Mucosa of descending colon (tissue), 3 donors: Measurements from ENCODE around the gene CPLX1. TPM values are rescaled to one million over a fixed set of nuclear protein-coding genes. Genes with fewer than 3 reads are reported as not detected.

Experiments
- ATAC-seq: fragments of 200-7000 bp; cut with Tn5 transposase; one replicate; pipeline ENCODE4 v1.9.1; 2020; ENCODE audit warnings: mild to moderate bottlenecking, moderate library complexity
- DNase-seq, 3 donors: peaks; one replicate each; pipeline ENCODE4 v3.0.0-alpha.2; 2020
- H3K36me3 ChIP-seq: fragments of 200-600 bp; one replicate; pipeline ENCODE4 v1.8.0; 2021; ENCODE audit warnings: low read depth, mild to moderate bottlenecking
- H3K4me1 ChIP-seq: fragments of 200-600 bp; one replicate; pipeline ENCODE4 v1.8.0; 2021; ENCODE audit warnings: low read depth, mild to moderate bottlenecking
- H3K4me3 ChIP-seq: fragments of 200-600 bp; one replicate; pipeline ENCODE4 v1.8.0; 2021; ENCODE audit warnings: mild to moderate bottlenecking
- H3K9me3 ChIP-seq: fragments of 200-600 bp; one replicate; pipeline ENCODE4 v1.8.0; 2021; ENCODE audit warnings: mild to moderate bottlenecking
- CTCF ChIP-seq: fragments of 200-600 bp; IDR thresholded peaks from one replicate; pipeline ENCODE4 v1.8.0; 2022; ENCODE audit warnings: antibody characterized with exemption, mild to moderate bottlenecking
- intact Hi-C, 2 donors: fragments of 100-400 bp; cut with DNase I in 1 of 2; cut with micrococcal nuclease in 1 of 2; formaldehyde crosslinking; loops; one replicate each; pipeline versions ENCODE4 v1.11.0 to v1.11.1; 2022; cut with DNase I, micrococcal nuclease
- total RNA-seq, 3 donors: library from RNA; stranded (reverse); fragmentation: NEBNext Ultra II Directional in 2 of 3; extraction: Animal tissue kit (Norgen Biotek cat#: 25700) in 2 of 3; gene quantifications; one replicate each; pipeline versions ENCODE4 v1.2.1 to v1.2.4, GENCODE V29; 2021 to 2023
- donor health status: DM: no; HTN: no; CAD: no; lungs with moderate emphysema.
- donor health status: DM: no; HTN: no; CAD: no.
- donor health status: DM: no; HTN: yes; CAD: no.

Gene CPLX1
- total RNA-seq, 3 donors from 2014 or later = 1.9 to 3.4 (median 2.7) TPM

- no peak for ATAC-seq
- no peaks in the 10 kb centered on the region for H3K9me3 ChIP-seq
- DNase-seq = peak in 1 of 3 donors; percentile 36
- H3K4me3 ChIP-seq = no peak overlapping the region
- H3K4me1 ChIP-seq = no peaks in the 10 kb centered on the region
- intact Hi-C loops = no loop called here
- TF ChIP-seq CTCF = no peak
- no peaks in the 10 kb centered on the region for H3K36me3 ChIP-seq
These were observed 77.5 kb downstream of the CPLX1 start for GRCh38 chr4:748461-748860.

GRCh38 chr4:747546-748170, 78.3 kb downstream of the CPLX1 start:
- no peak for ATAC-seq
- Histone ChIP-seq H3K4me1 (no peaks in the 10 kb centered on the region), H3K4me3 (no peak overlapping the region), H3K9me3 (no peaks in the 10 kb centered on the region), H3K36me3 (no peaks in the 10 kb centered on the region)
- TF ChIP-seq CTCF = no peak
- intact Hi-C loops = no loop called here
- peak in 1 of 3 donors; percentile 19 for DNase-seq

- peak in 2 of 3 donors; percentile 26 to 44 for DNase-seq
- H3K4me1 ChIP-seq = peaks cover 1% of the 10 kb centered on the region
- H3K4me3 ChIP-seq = no peak overlapping the region
- no peaks in the 10 kb centered on the region for H3K9me3 ChIP-seq
- no peaks in the 10 kb centered on the region for H3K36me3 ChIP-seq
- no peak for ATAC-seq
- TF ChIP-seq CTCF = no peak
- intact Hi-C loops = no loop called here
These were observed 81.6 kb downstream of the CPLX1 start for GRCh38 chr4:744212-744841.

- peaks cover 3% of the 10 kb centered on the region for H3K4me1 ChIP-seq
- H3K36me3 ChIP-seq = no peaks in the 10 kb centered on the region
- TF ChIP-seq CTCF = no peak
- intact Hi-C loops = no loop called here
- no peak overlapping the region for H3K4me3 ChIP-seq
- peak in 2 of 3 donors; percentile 24 to 31 for DNase-seq
- ATAC-seq = no peak
- H3K9me3 ChIP-seq = no peaks in the 10 kb centered on the region
These were observed 82.3 kb downstream of the CPLX1 start for GRCh38 chr4:743463-744211.

- Histone ChIP-seq H3K9me3 (no peaks in the 10 kb centered on the region), H3K36me3 (no peaks in the 10 kb centered on the region), H3K4me1 (peaks cover 3% of the 10 kb centered on the region), H3K4me3 (no peak overlapping the region)
- ATAC-seq = peak; percentile 93
- peak; percentile 74 to 86 (median 84) for DNase-seq
- intact Hi-C loops = no loop called here
- peak; percentile 80 for TF ChIP-seq CTCF
These were observed 83.1 kb downstream of the CPLX1 start for GRCh38 chr4:742742-743311.
